ENCODE results near the gene RAVER2.
"Not testable (repeated sequence)": the region's sequence is repeated elsewhere in the genome, so short reads cannot be mapped to it uniquely, and the experiment has no call there.

The RAVER2 gene

DNA sequence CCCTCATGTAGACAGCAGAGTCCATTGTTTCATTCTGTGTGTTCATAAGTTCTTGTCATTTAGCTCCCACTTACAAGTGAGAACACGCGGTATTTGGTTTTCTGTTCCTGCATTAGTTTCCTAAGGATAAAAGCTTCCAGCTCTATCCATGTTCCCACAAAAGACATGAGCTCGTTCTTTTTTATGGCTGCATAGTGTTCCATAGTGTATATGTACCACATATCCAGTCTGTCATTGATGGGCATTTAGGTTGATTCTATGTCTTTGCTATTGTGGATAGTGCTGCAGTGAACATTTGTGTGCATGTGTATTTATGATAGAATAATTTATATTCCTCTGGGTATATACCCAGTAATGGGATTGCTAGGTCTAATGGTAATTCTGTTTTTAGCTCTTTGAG, 75.7 kb downstream of the RAVER2 start:
- DNase-seq = not testable (repeated sequence)

GRCh38 chr1:64822621-64823020, 77.7 kb downstream of the RAVER2 start:
- no peak for DNase-seq

DNA sequence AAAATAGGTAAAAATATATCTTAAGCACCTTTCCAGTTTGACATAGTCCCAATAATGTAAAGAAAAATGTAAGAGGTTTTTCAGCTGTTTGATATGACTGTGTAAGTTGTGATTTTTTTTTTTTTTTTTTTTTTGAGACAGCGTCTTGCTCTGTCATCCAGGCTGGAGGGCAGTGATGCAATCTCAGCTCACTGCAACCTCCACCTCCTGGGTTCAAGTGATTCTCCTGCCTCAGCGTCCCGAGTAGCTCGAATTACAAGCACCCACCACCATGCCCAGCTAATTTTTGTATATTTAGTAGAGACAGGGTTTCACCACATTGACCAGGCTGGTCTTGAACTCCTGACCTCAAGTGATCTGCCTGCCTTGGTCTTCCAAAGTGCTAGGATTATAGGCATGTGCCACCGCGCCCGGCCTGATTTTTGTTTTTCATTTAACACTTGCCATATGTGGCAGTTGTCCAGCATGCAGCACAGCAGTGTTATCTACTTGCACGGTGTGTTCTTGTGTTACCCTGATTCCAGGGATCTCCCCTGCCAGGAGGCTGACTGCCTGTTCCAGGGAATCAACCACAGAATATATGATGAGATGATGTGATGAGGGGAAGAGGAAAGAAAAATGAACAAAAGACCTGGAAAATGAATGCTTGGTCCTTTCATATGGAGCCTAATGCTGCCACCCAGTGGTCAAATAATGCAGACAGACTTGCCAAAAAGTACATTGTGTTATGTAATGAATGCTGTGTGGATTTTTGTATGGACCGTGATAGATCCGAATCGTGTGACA, 79.0 kb downstream of the RAVER2 start:
- peak in 4 of 5 donors; percentile 35 to 57 (median 50) for DNase-seq

DNA sequence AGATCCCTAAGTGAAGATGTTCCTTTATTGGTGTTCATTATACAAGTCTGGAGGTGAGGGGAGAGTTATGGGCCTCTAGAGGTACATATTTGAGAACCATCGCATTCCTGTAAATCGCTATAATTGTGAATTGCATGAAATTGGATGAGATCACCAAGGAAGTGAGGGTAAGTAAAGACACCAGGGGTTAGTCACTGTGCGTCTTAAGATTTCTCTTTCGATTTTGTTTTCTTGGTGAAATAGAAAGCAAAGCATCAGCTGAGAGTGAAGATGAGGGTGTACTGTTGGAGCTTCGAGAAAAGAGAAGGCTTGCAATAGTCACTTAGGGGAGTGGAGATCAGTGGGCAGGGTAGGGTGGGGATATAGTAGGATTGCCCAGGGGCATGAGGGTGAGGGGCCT, 82.1 kb downstream of the RAVER2 start:
- DNase-seq = peak in 1 of 5 donors; percentile 69

DNA sequence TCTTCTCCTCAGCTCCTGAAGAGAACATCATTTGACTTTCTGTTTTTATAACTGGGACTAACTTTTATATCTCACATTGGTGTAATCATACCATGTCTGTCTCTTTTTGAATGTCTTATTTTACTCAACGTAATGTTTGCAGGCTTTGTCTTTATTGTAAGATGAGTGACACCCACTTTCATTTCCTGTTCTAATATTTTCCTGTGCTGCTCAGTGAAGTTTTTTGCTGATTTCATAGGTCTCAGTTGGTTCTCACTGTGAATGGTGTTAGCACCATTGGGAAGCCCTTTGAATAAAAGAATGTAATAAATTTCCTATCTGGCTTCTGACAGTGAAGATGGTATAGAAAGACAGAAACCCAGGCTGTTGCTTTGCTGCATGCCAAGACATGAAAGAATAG, 84.0 kb downstream of the RAVER2 start:
- DNase-seq = peak in 1 of 5 donors; percentile 31

DNA sequence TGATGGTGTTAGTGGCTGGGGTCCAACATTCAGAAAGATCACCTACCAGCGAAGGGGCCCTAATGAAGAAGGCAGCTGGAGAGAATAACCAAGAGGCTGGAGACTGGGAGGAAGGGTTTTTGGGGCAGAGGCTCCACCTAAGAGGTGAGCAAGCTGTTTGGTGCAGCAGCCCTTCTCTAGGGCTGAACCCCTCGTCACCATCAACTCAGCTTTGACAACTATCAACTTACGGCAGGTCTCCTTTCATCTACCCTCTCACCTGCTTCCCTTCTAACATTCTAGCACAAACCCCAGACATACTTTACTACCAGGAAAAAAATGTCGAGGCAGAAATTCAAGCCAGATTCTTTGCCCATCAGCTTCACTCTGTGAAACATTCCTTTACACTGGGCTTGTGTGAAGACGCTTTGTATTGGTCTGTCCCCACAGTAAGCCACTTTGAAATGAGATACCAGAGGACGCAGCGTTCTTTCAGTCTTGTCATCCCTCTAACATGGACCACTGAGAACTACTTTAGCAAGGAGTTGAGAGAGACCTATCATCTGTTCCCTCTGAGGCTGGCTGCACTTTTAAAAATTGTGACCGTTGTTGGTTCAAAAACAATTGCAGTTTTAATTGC, 84.6 kb downstream of the RAVER2 start:
- no peak for DNase-seq

GRCh38 chr1:64830030-64830651, 85.3 kb downstream of the RAVER2 start:
- DNase-seq = no peak

DNA sequence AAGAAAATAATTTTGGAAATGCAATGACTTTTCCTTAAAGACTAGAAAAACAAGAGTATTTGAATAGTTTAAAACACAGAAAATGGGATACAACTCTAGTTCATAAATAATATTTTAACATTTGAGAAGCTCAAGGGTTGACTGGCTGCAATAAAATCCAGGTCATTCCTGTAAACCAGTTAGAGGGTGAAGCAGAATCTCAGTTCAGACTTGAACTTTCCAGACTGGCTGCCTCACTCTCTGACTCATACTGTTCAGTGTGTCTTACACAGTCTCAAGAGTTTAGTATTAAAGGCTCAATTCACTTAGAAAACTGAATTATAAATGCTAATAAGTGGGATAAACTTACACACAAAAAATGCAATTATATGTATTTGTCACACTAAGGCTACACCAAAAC, 89.9 kb downstream of the RAVER2 start:
- no peak for DNase-seq

GRCh38 chr1:64836802-64837201, 91.9 kb downstream of the RAVER2 start:
- DNase-seq = no peak

DNA sequence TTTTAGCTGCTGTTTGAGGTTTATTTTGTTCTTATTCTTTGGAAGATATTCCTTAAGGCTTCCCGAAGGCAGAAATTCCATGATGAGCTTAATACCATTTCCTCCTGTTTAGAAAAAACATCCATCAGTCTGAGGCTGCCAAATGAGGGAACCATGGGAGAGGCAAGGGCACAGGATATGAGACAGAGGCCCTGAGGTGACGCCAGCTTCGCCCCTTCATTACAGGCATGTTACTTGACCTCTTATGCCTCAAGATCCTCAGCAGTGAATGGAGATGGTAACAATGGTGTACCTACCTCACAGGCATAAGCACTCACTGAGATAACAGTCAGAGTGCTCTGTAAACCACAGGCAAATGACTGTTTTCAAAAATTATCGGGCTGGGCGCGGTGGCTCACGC, 93.6 kb downstream of the RAVER2 start:
- DNase-seq = no peak

- no peak for DNase-seq
Observed at GRCh38 chr1:64839261-64839660, 94.4 kb downstream of the RAVER2 start.

DNA sequence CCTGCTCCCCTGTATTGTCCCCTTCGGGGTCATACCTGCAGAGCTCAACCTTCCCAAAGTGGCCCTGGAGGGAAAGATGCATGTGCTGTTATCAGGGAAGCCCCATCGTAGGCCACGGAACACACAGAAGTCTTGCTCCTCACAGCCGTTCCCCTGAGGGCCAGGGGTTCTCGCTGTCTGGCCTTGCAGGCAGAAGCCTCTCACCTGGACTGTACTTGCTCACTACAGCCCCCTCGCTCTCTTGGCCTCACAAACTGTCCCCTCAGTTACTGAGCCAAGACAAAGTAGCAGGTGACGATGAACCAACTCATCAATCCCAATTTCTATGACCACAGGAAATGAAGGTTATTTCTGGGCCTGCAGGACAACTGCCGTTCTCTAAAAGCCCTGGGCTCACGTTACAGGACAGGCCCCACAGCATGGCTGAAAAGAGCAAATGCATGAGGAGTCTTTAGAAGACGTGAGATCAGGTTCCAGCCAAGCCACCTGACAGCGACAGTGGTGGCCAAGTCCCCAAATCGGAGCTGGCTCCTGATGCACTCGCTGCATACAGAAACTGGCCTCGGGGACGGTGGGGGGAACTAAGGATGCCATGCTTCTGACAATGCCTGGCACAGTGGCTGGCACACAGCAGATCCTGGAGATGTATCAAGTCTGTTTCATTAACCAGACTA, 95.0 kb downstream of the RAVER2 start:
- no peak for DNase-seq

DNA sequence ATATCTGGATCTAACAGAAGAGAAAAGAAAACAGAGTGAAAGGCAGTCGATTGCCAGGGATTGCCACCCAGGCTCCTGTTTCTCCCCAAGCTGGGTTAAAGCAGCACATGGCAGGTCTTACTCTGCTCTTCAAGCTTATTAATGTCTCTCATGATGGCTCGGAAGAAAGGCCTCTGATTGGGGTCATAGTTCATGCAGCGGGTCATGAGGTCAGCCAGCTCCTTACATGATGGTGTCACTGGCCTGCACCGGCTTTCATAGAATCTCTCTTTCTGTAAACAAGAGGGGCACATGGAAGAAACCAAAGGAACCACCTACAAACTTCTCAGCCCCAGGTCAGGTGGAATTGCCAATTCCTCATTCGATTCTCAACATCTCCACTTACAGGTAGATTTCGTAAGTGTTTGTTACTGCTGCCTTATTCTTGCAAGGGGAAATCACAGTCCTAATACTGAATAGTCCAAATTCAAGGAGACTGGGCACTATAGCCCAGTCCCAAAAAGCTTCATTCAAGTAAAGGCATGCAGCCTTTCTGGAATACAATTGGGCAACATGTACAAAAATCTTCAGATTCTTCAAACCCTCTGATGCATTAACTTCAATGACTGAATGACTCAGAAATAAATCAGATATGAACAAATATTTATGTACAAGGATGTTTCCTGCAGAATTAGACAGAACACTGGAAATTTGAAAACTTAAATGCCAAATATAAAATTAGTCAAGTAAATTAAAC, 96.6 kb downstream of the RAVER2 start:
- no peak for DNase-seq

- DNase-seq = no peak
Observed at GRCh38 chr1:64842224-64842623, 97.3 kb downstream of the RAVER2 start.

DNA sequence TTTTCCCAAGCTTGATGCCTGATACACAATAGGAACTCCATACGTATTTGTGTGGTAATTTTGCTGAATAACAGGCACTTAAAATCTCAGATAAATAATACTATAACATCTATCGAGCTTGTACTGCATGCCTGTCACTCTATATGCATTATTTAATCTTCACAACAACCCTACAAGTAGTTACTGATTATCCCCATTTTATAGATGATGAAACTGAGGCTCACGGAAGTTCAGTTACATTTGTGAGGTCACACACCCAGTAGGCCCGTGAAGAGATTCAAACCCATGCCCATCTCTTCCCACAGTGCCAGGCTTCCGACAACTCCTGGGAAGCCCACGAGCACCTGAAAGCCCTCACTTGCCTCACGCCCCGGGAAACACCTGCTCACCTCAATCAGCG, 98.8 kb downstream of the RAVER2 start:
- DNase-seq = no peak

GRCh38 chr1:64844175-64844574, 99.3 kb downstream of the RAVER2 start:
- DNase-seq = no peak

DNA sequence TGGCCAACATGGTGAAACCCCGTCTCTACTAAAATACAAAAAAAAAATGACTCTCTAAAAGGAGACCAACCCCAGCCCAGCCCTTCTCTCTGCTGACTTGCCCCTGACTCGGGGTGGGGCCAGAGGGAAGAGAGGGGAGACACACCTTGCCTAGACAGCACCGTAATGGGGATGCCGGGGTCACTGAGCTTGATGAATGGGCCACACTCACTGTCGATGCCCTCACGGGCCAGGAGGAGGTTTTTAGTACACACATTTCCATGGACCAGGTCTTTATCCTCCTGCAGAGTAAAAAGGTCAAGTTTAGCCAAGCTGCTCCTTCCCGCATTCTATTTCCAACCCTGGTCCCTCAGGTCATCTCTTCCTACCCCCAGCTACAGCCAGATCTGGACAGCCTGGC, 99.7 kb downstream of the RAVER2 start:
- no peak for DNase-seq

GRCh38 chr1:64845831-64846425, 101.1 kb downstream of the RAVER2 start:
- DNase-seq = no peak

- no peak for DNase-seq
Observed at GRCh38 chr1:64846573-64847430, 101.9 kb downstream of the RAVER2 start.

- DNase-seq = no peak
Observed at GRCh38 chr1:64847666-64848065, 102.8 kb downstream of the RAVER2 start.

GRCh38 chr1:64848136-64848535, 103.3 kb downstream of the RAVER2 start:
- no peak for DNase-seq
